ENCODE data around the gene MAP4K3.
A peak's percentile ranks its signal among the peaks of the same experiment; 100 is the strongest.
"Not testable (repeated sequence)": the region's sequence is repeated elsewhere in the genome, so short reads cannot be mapped to it uniquely, and the experiment has no call there.

MAP4K3 gene

GRCh38 chr2:39383146-39383545, 53.9 kb downstream of the MAP4K3 start:
- in situ Hi-C loops (cut with HindIII; ENCODE audit: low pct_ligation_motif_present, low pct_unique_long_range_greater_than_20kb, low sequenced_read_pairs): no loop called here
- DNase-seq: no peak

GRCh38 chr2:39381653-39382052, 55.4 kb downstream of the MAP4K3 start:
- in situ Hi-C loops (cut with HindIII; ENCODE audit: low pct_ligation_motif_present, low pct_unique_long_range_greater_than_20kb, low sequenced_read_pairs): no loop called here

GRCh38 chr2:39380525-39381150, 56.4 kb downstream of the MAP4K3 start:
- no peak for DNase-seq
- in situ Hi-C loops (cut with HindIII; ENCODE audit: low pct_ligation_motif_present, low pct_unique_long_range_greater_than_20kb, low sequenced_read_pairs): no loop called here

More at GRCh38 chr2:39381653-39382052, 55.4 kb downstream of the MAP4K3 start:
- no peak for DNase-seq

- DNase-seq: peak; percentile 70
- in situ Hi-C loops (cut with HindIII; ENCODE audit: low pct_ligation_motif_present, low pct_unique_long_range_greater_than_20kb, low sequenced_read_pairs): no loop called here
Observed at GRCh38 chr2:39379643-39380524, 57.2 kb downstream of the MAP4K3 start.

- no peak for DNase-seq
- in situ Hi-C loops (cut with HindIII; ENCODE audit: low pct_ligation_motif_present, low pct_unique_long_range_greater_than_20kb, low sequenced_read_pairs): no loop called here
Observed at GRCh38 chr2:39378968-39379367, 58.1 kb downstream of the MAP4K3 start.

GRCh38 chr2:39377226-39377939, 59.7 kb downstream of the MAP4K3 start:
- in situ Hi-C loops (cut with HindIII; ENCODE audit: low pct_ligation_motif_present, low pct_unique_long_range_greater_than_20kb, low sequenced_read_pairs): no loop called here
- DNase-seq: no peak

GRCh38 chr2:39375917-39376316, 61.2 kb downstream of the MAP4K3 start:
- DNase-seq: no peak
- in situ Hi-C loops (cut with HindIII; ENCODE audit: low pct_ligation_motif_present, low pct_unique_long_range_greater_than_20kb, low sequenced_read_pairs): no loop called here

- DNase-seq: no peak
- in situ Hi-C loops (cut with HindIII; ENCODE audit: low pct_ligation_motif_present, low pct_unique_long_range_greater_than_20kb, low sequenced_read_pairs): no loop called here
Observed at GRCh38 chr2:39373181-39373802, 63.8 kb downstream of the MAP4K3 start.

GRCh38 chr2:39370101-39370500, 67.0 kb downstream of the MAP4K3 start:
- DNase-seq: no peak
- in situ Hi-C loops (cut with HindIII; ENCODE audit: low pct_ligation_motif_present, low pct_unique_long_range_greater_than_20kb, low sequenced_read_pairs): no loop called here

GRCh38 chr2:39368846-39369245, 68.2 kb downstream of the MAP4K3 start:
- in situ Hi-C loops (cut with HindIII; ENCODE audit: low pct_ligation_motif_present, low pct_unique_long_range_greater_than_20kb, low sequenced_read_pairs): no loop called here
- no peak for DNase-seq

GRCh38 chr2:39368376-39368775, 68.7 kb downstream of the MAP4K3 start:
- in situ Hi-C loops (cut with HindIII; ENCODE audit: low pct_ligation_motif_present, low pct_unique_long_range_greater_than_20kb, low sequenced_read_pairs): no loop called here
- DNase-seq: no peak

- in situ Hi-C loops (cut with HindIII; ENCODE audit: low pct_ligation_motif_present, low pct_unique_long_range_greater_than_20kb, low sequenced_read_pairs): no loop called here
- DNase-seq: no peak
Observed at GRCh38 chr2:39362595-39362994, 74.5 kb downstream of the MAP4K3 start.

GRCh38 chr2:39361511-39361910, 75.6 kb downstream of the MAP4K3 start:
- in situ Hi-C loops (cut with HindIII; ENCODE audit: low pct_ligation_motif_present, low pct_unique_long_range_greater_than_20kb, low sequenced_read_pairs): no loop called here
- no peak for DNase-seq

GRCh38 chr2:39360342-39360741, 76.7 kb downstream of the MAP4K3 start:
- DNase-seq; in situ Hi-C loops (cut with HindIII; ENCODE audit: low pct_ligation_motif_present, low pct_unique_long_range_greater_than_20kb, low sequenced_read_pairs): not testable (repeated sequence)

GRCh38 chr2:39359453-39360038, 77.5 kb downstream of the MAP4K3 start:
- in situ Hi-C loops (cut with HindIII; ENCODE audit: low pct_ligation_motif_present, low pct_unique_long_range_greater_than_20kb, low sequenced_read_pairs): no loop called here

GRCh38 chr2:39356922-39357639, 80.0 kb downstream of the MAP4K3 start:
- in situ Hi-C loops (cut with HindIII; ENCODE audit: low pct_ligation_motif_present, low pct_unique_long_range_greater_than_20kb, low sequenced_read_pairs): no loop called here
- no peak for DNase-seq

More at GRCh38 chr2:39359453-39360038, 77.5 kb downstream of the MAP4K3 start:
- peak; percentile 35 for DNase-seq

- no peak for DNase-seq
- in situ Hi-C loops (cut with HindIII; ENCODE audit: low pct_ligation_motif_present, low pct_unique_long_range_greater_than_20kb, low sequenced_read_pairs): no loop called here
Observed at GRCh38 chr2:39350658-39351057, 86.4 kb downstream of the MAP4K3 start.

- no peak for DNase-seq
- in situ Hi-C loops (cut with HindIII; ENCODE audit: low pct_ligation_motif_present, low pct_unique_long_range_greater_than_20kb, low sequenced_read_pairs): no loop called here
Observed at GRCh38 chr2:39338502-39338901, 98.6 kb downstream of the MAP4K3 start.

All from ACHN (cell line).